HG03442 (cell line): ENCODE measurements around the gene ADARB2.

ENCODE experiments used
- ATAC-seq: cut with Tn5 transposase; IDR thresholded peaks from one replicate; pipeline ENCODE4 v1.9.1; 2021; ENCODE audit warnings: mild to moderate bottlenecking, moderate library complexity; ENCODE audit not compliant: unreplicated experiment

Gene ADARB2

GRCh38 chr10:1736144-1736971 is 967 bp downstream of the ADARB2 start:
- no peak for ATAC-seq

- ATAC-seq: no peak
These were observed 1.8 kb downstream of the ADARB2 start for GRCh38 chr10:1735562-1735961.

- no peak for ATAC-seq
These were observed 3.0 kb downstream of the ADARB2 start for GRCh38 chr10:1734288-1734687.

- ATAC-seq: no peak
These were observed 3.6 kb downstream of the ADARB2 start for GRCh38 chr10:1733720-1734119.

GRCh38 chr10:1732564-1732996 is 4.7 kb downstream of the ADARB2 start:
- no peak for ATAC-seq

GRCh38 chr10:1731592-1731991 is 5.7 kb downstream of the ADARB2 start:
- peak; percentile 42 for ATAC-seq

- no peak for ATAC-seq
These were observed 7.6 kb downstream of the ADARB2 start for GRCh38 chr10:1729751-1730150.

- ATAC-seq: no peak
These were observed 10.5 kb downstream of the ADARB2 start for GRCh38 chr10:1726861-1727260.

GRCh38 chr10:1724921-1725488 is 12.3 kb downstream of the ADARB2 start:
- no peak for ATAC-seq

GRCh38 chr10:1716839-1717238 is 20.5 kb downstream of the ADARB2 start:
- no peak for ATAC-seq

GRCh38 chr10:1715821-1716220 is 21.5 kb downstream of the ADARB2 start:
- ATAC-seq: peak; percentile 68

GRCh38 chr10:1712944-1713671 is 24.2 kb downstream of the ADARB2 start:
- ATAC-seq: no peak

- no peak for ATAC-seq
These were observed 25.0 kb downstream of the ADARB2 start for GRCh38 chr10:1712314-1712713.

GRCh38 chr10:1709161-1709560 is 28.2 kb downstream of the ADARB2 start:
- ATAC-seq: no peak

- no peak for ATAC-seq
These were observed 28.6 kb downstream of the ADARB2 start for GRCh38 chr10:1708746-1709145.

- no peak for ATAC-seq
These were observed 30.6 kb downstream of the ADARB2 start for GRCh38 chr10:1706711-1707110.

- no peak for ATAC-seq
These were observed 31.1 kb downstream of the ADARB2 start for GRCh38 chr10:1706256-1706655.

GRCh38 chr10:1698185-1698584 is 39.1 kb downstream of the ADARB2 start:
- no peak for ATAC-seq

- no peak for ATAC-seq
These were observed 41.2 kb downstream of the ADARB2 start for GRCh38 chr10:1696106-1696505.

- ATAC-seq: no peak
These were observed 47.2 kb downstream of the ADARB2 start for GRCh38 chr10:1690086-1690485.

GRCh38 chr10:1688531-1688930 is 48.8 kb downstream of the ADARB2 start:
- no peak for ATAC-seq

GRCh38 chr10:1687623-1688150 is 49.6 kb downstream of the ADARB2 start:
- no peak for ATAC-seq
